H1 (cell line): ENCODE results near the gene GPD1. TPM values are rescaled to one million over a fixed set of nuclear protein-coding genes. Genes with fewer than 3 reads are reported as not detected.
A peak's percentile ranks its signal among the peaks of the same experiment; 100 is the strongest.

Source experiments
- CTCF ChIA-PET: fragments of 300-600 bp; sonication (Branson Sonifier 250); formaldehyde crosslinking; loops from one replicate; lab custom pipeline; 2021; ENCODE audit not compliant: partially characterized antibody; lab: Charles Lee
- POLR2A ChIA-PET: fragments of 300-600 bp; sonication (Branson Sonifier 250); formaldehyde crosslinking; loops from one replicate; lab custom pipeline; 2021; ENCODE audit warnings: inconsistent platforms; ENCODE audit not compliant: partially characterized antibody; lab: Charles Lee
- DNase-seq, 2 experiments: peaks; one replicate each; pipeline versions ENCODE4 v3.0.0 to v3.0.0-alpha.2; 2010 to 2022; ENCODE audit warnings: low spot score in 2 of 2, low read depth in 1 of 2, mixed read lengths in 1 of 2
- FAIRE-seq: peaks from 2 replicates; lab custom pipeline; 2011; peaks lifted over from hg19 to GRCh38; lab: Jason Lieb, UNC
- H2AFZ ChIP-seq: 2 replicates; pipeline ENCODE4 v1.8.1; 2012; ENCODE audit warnings: low read length, inconsistent platforms
- H2AK5ac ChIP-seq: 2 replicates; pipeline ENCODE4 v1.6.1; 2013; ENCODE audit warnings: low read depth, low read length
- H2BK120ac ChIP-seq: replicated peaks from 2 replicates; pipeline ENCODE3; 2013; ENCODE audit warnings: low read depth, low read length, inconsistent platforms
- H2BK12ac ChIP-seq: 2 replicates; pipeline ENCODE4 v1.6.1; 2013; ENCODE audit warnings: low read depth, low read length
- H2BK15ac ChIP-seq: 2 replicates; pipeline ENCODE4 v1.6.1; 2013; ENCODE audit warnings: low read length
- H2BK20ac ChIP-seq: 2 replicates; pipeline ENCODE4 v1.6.1; 2013; ENCODE audit warnings: low read length
- H2BK5ac ChIP-seq: 2 replicates; pipeline ENCODE4 v1.6.1; 2013; ENCODE audit warnings: low read depth, low read length
- H3K14ac ChIP-seq: 2 replicates; pipeline ENCODE4 v1.6.1; 2013; ENCODE audit warnings: inconsistent platforms; ENCODE audit not compliant: insufficient read length
- H3K18ac ChIP-seq: 2 replicates; pipeline ENCODE4 v1.6.1; 2013; ENCODE audit warnings: low read length; ENCODE audit errors: extremely low read depth
- H3K23ac ChIP-seq: 2 replicates; pipeline ENCODE4 v1.6.1; 2013; ENCODE audit warnings: inconsistent platforms; ENCODE audit not compliant: insufficient read length
- H3K23me2 ChIP-seq: 2 replicates; pipeline ENCODE4 v1.6.1; 2013; ENCODE audit warnings: low read depth, low read length
- H3K27ac ChIP-seq: 2 replicates; pipeline ENCODE4 v1.6.1; 2011; ENCODE audit warnings: low read depth, low read length, inconsistent platforms
- H3K27me3 ChIP-seq, 4 experiments: replicated peaks in 1 of 4; 1 replicate in 1 of 4; 2 replicates in 3 of 4; pipeline versions ENCODE4 v1.6.1 to v1.8.1; 2011 to 2013; ENCODE audit warnings: low read length in 3 of 4, mild to moderate bottlenecking in 3 of 4, inconsistent platforms in 2 of 4, mixed read lengths in 2 of 4, moderate library complexity in 1 of 4; ENCODE audit not compliant: control insufficient read depth in 3 of 4, insufficient read depth in 3 of 4; ENCODE audit errors: extremely low read depth in 1 of 4
- H3K36me3 ChIP-seq, 4 experiments: 2 replicates each; pipeline versions ENCODE4 v1.6.1 to v1.8.1; 2011 to 2013; ENCODE audit warnings: mild to moderate bottlenecking in 4 of 4, low read length in 3 of 4, moderate library complexity in 2 of 4, control low read depth in 1 of 4, inconsistent platforms in 1 of 4; ENCODE audit not compliant: insufficient read depth in 4 of 4, control insufficient read depth in 2 of 4
- H3K4ac ChIP-seq: replicated peaks from 2 replicates; pipeline ENCODE3; 2013; ENCODE audit warnings: low read length, low read depth, mixed read lengths, inconsistent platforms; ENCODE audit not compliant: insufficient read length
- H3K4me1 ChIP-seq, 4 experiments: replicated peaks in 1 of 4; 1 replicate in 1 of 4; 2 replicates in 3 of 4; pipeline versions ENCODE4 v1.6.1 to v1.8.1; 2011 to 2013; ENCODE audit warnings: low read length in 3 of 4, inconsistent platforms in 2 of 4, mixed read lengths in 1 of 4; ENCODE audit not compliant: insufficient read depth in 4 of 4, control insufficient read depth in 3 of 4
- H3K4me2 ChIP-seq, 2 experiments: 2 replicates each; pipeline versions ENCODE4 v1.6.1 to v1.8.1; 2011 to 2013; ENCODE audit warnings: low read depth in 2 of 2, low read length in 2 of 2, control low read depth in 1 of 2, inconsistent platforms in 1 of 2, mild to moderate bottlenecking in 1 of 2; ENCODE audit not compliant: insufficient read depth in 1 of 2
- H3K4me3 ChIP-seq, 4 experiments: fragments of 200-600, 300-600 bp in 1 of 4; sonication (generic), shearing (Covaris generic), sonication (Bioruptor Twin) in 1 of 4; 2 replicates each; pipeline versions ENCODE4 v1.5.1 to v1.8.1; 2011 to 2016; ENCODE audit warnings: low read length in 4 of 4, low read depth in 3 of 4, control low read depth in 2 of 4, inconsistent platforms in 2 of 4, mild to moderate bottlenecking in 2 of 4, mixed read lengths in 1 of 4, moderate library complexity in 1 of 4; ENCODE audit not compliant: insufficient read depth in 2 of 4; ENCODE audit errors: extremely low read depth in 1 of 4
- H3K56ac ChIP-seq: replicated peaks from 2 replicates; pipeline ENCODE3; 2013; ENCODE audit warnings: low read depth, mild to moderate bottlenecking, mixed read lengths, low read length, inconsistent platforms; ENCODE audit not compliant: insufficient read length
- H3K79me1 ChIP-seq: 2 replicates; pipeline ENCODE4 v1.6.1; 2013; ENCODE audit warnings: low read depth, low read length, control low read depth
- H3K79me2 ChIP-seq, 2 experiments: 2 replicates each; pipeline versions ENCODE4 v1.6.1 to v1.8.1; 2012 to 2013; ENCODE audit warnings: low read length in 2 of 2, mild to moderate bottlenecking in 2 of 2, inconsistent platforms in 1 of 2; ENCODE audit not compliant: insufficient read depth in 2 of 2, control insufficient read depth in 1 of 2
- H3K9ac ChIP-seq, 4 experiments: replicated peaks in 1 of 4; 1 replicate in 1 of 4; 2 replicates in 3 of 4; pipeline versions ENCODE4 v1.6.1 to v1.8.1; 2011 to 2013; ENCODE audit warnings: low read depth in 3 of 4, low read length in 3 of 4, control low read depth in 2 of 4, mild to moderate bottlenecking in 2 of 4, moderate library complexity in 2 of 4, inconsistent platforms in 1 of 4; ENCODE audit errors: extremely low read depth in 1 of 4
- H3K9me3 ChIP-seq, 2 experiments: 2 replicates each; pipeline versions ENCODE4 v1.6.1 to v1.8.1; 2012 to 2013; ENCODE audit warnings: mild to moderate bottlenecking in 2 of 2, moderate library complexity in 2 of 2, control low read depth in 1 of 2, inconsistent platforms in 1 of 2, low read depth in 1 of 2, low read length in 1 of 2, mixed read lengths in 1 of 2; ENCODE audit not compliant: insufficient read depth in 2 of 2
- H4K20me1 ChIP-seq, 2 experiments: replicated peaks in 1 of 2; 2 replicates each; pipeline versions ENCODE3 to v1.8.1; 2011 to 2013; ENCODE audit warnings: inconsistent platforms in 2 of 2, low read length in 2 of 2, mild to moderate bottlenecking in 1 of 2; ENCODE audit not compliant: insufficient read depth in 2 of 2, control insufficient read depth in 1 of 2
- H4K5ac ChIP-seq: 2 replicates; pipeline ENCODE4 v1.6.1; 2013; ENCODE audit warnings: low read length, low read depth, mixed read lengths, inconsistent platforms; ENCODE audit not compliant: insufficient read length
- H4K8ac ChIP-seq: 2 replicates; pipeline ENCODE4 v1.8.0; 2013; ENCODE audit warnings: mild to moderate bottlenecking, moderate library complexity, low read length, inconsistent platforms; ENCODE audit not compliant: insufficient read depth; ENCODE audit errors: extremely low read depth
- H4K91ac ChIP-seq: replicated peaks from 2 replicates; pipeline ENCODE3; 2013; ENCODE audit warnings: low read length, mixed read lengths, inconsistent platforms; ENCODE audit not compliant: insufficient read length
- ASH2L ChIP-seq: fragments of 200-600, 300-600 bp; sonication (generic); IDR thresholded peaks from one replicate; pipeline ENCODE4 v1.7.1; 2017; ENCODE audit warnings: low read length
- CBX5 ChIP-seq: fragments of 300-800, 300-1000 bp; sonication (generic); IDR thresholded peaks from 2 replicates; pipeline ENCODE4 v1.7.1; 2016; ENCODE audit warnings: antibody characterized with exemption, low read length, low read depth
- CREB1 ChIP-seq: IDR thresholded peaks from 2 replicates; pipeline ENCODE4 v1.6.1; 2012; ENCODE audit warnings: inconsistent platforms
- CTBP2 ChIP-seq: IDR thresholded peaks from 2 replicates; pipeline ENCODE4 v1.7.0; 2011; ENCODE audit warnings: borderline replicate concordance, mild to moderate bottlenecking, moderate library complexity, mixed read lengths, low read length; ENCODE audit not compliant: insufficient read depth, insufficient read length
- GABPA ChIP-seq: IDR thresholded peaks from 2 replicates; pipeline ENCODE4 v1.6.1; 2011; ENCODE audit warnings: mild to moderate bottlenecking, low read length, moderate library complexity, borderline replicate concordance; ENCODE audit not compliant: insufficient read depth
- HDAC2 ChIP-seq, 2 experiments: fragments of 300-600 bp in 1 of 2; sonication (generic) in 1 of 2; IDR thresholded peaks; 2 replicates each; pipeline ENCODE4 v1.6.1; 2011 to 2012; ENCODE audit warnings: low read depth in 2 of 2, low read length in 2 of 2, mild to moderate bottlenecking in 2 of 2, moderate library complexity in 2 of 2, borderline replicate concordance in 1 of 2, inconsistent platforms in 1 of 2
- KDM1A ChIP-seq: fragments of 200-600, 300-600 bp; sonication (generic); IDR thresholded peaks from 2 replicates; pipeline ENCODE4 v1.7.1; 2016; ENCODE audit warnings: mild to moderate bottlenecking, low read length, borderline replicate concordance
- NRF1 ChIP-seq: IDR thresholded peaks from 2 replicates; pipeline ENCODE4 v1.6.1; 2011; ENCODE audit warnings: mild to moderate bottlenecking, low read depth, low read length, improper control_type of control experiment
- POLR2A ChIP-seq, 2 experiments: IDR thresholded peaks; 1 replicate in 1 of 2; 2 replicates in 1 of 2; pipeline ENCODE4 v1.6.1; 2011; ENCODE audit warnings: low read depth in 2 of 2, low read length in 2 of 2, mild to moderate bottlenecking in 2 of 2; ENCODE audit errors: control extremely low read depth in 1 of 2
- SIRT6 ChIP-seq: IDR thresholded peaks from one replicate; pipeline ENCODE4 v1.7.1; 2012; ENCODE audit warnings: low read length, inconsistent platforms
- TEAD4 ChIP-seq: IDR thresholded peaks from 2 replicates; pipeline ENCODE4 v1.6.1; 2012; ENCODE audit warnings: low read depth, low read length, inconsistent platforms, mixed read lengths
- YY1 ChIP-seq: IDR thresholded peaks from 2 replicates; pipeline ENCODE4 v1.6.1; 2011; ENCODE audit warnings: low read depth, mild to moderate bottlenecking, low read length
- WGBS, 2 experiments: shearing (Covaris generic) in 1 of 2; methylation state at CpG; one replicate each; pipeline versions ENCODE4 v1.1.6 to v1.1.7; 2013 to 2015; ENCODE audit warnings: low lambda C conversion rate in 2 of 2, mixed read lengths in 2 of 2, inconsistent platforms in 1 of 2, low coverage in 1 of 2, missing lambda C conversion rate in 1 of 2; ENCODE audit not compliant: insufficient replicate concordance in 2 of 2, insufficient coverage in 1 of 2, insufficient read length in 1 of 2; ENCODE audit errors: extremely low coverage in 1 of 2, missing lambda C conversion rate in 1 of 2; 5-methylcytosine and 5-hydroxymethylcytosine counted together
- polyA plus RNA-seq, 7 experiments: library from polyadenylated mRNA; depleted of rRNA in 3 of 7; stranded (reverse) in 5 of 7; unstranded in 2 of 7; fragments of >200 nt in 5 of 7; fragments of 200-250 nt in 2 of 7; gene quantifications; 1 replicate in 5 of 7; 2 replicates in 1 of 7; 4 replicates in 1 of 7; pipeline versions ENCODE4 v1.2.1 to v1.2.3, GENCODE V29; 2011 to 2013; ENCODE audit warnings: missing spikeins in 2 of 7, mixed read lengths in 2 of 7
- total RNA-seq: library from RNA; stranded (reverse); fragmentation: NEBNext Ultra II Directional; extraction: Animal tissue kit (Norgen Biotek cat#: 25700); gene quantifications from 2 replicates; pipeline ENCODE4 v1.2.1, GENCODE V29; 2021

Gene GPD1
- total and polyA plus RNA-seq, 2 of the 8 experiments (the other 6 are each of a cell fraction or from before 2014, with no cell fraction given) = 0.45 to 0.74 TPM

GRCh38 chr12:50072198-50072907, 31.5 kb upstream of the GPD1 start:
- Histone ChIP-seq H4K8ac (no peak overlapping the region), H3K9ac (no peak overlapping the region), H2BK120ac (no peak overlapping the region), H2AK5ac (no peak overlapping the region; the same call in 1 of the 2 replicates), H4K20me1 (no peaks in the 10 kb centered on the region), H3K4me2 (peak overlapping the region in 1 of 2 experiments; percentile 8; a peak in 1 of 4 replicates), H3K14ac (no peak overlapping the region), H2BK15ac (peak overlapping the region; percentile 88; the same call in 1 of the 2 replicates), H3K56ac (no peak overlapping the region), H3K4me1 (peaks cover 0 to 6% (median 3%) of the 10 kb centered on the region in 4 experiments; a peak in 5 of 7 replicates), H2BK20ac (no peak overlapping the region), H3K4me3 (no peak overlapping the region), H3K23me2 (no peaks in the 10 kb centered on the region; the same call in 1 of the 2 replicates), H3K79me2 (no peaks in the 10 kb centered on the region), H3K27ac (no peak overlapping the region), H3K36me3 (no peaks in the 10 kb centered on the region), H3K9me3 (no peaks in the 10 kb centered on the region), H3K4ac (no peak overlapping the region), H2AFZ (peak overlapping the region; percentile 65; the same call in 1 of the 2 replicates), H2BK5ac (peak overlapping the region; percentile 66; the same call in 1 of the 2 replicates), H4K91ac (peak overlapping the region; percentile 19), H2BK12ac (peak overlapping the region; percentile 92), H3K79me1 (no peaks in the 10 kb centered on the region), H4K5ac (no peak overlapping the region), H3K18ac (no peak overlapping the region; the same call in 1 of the 2 replicates), H3K27me3 (no peaks in the 10 kb centered on the region; a peak in 1 of 7 replicates), H3K23ac (no peak overlapping the region)
- DNase-seq (peak in 1 of 2 experiments; percentile 60), FAIRE-seq (no peak)
- ChIA-PET POLR2A (interaction anchor here (1.4 kb wide), 1 partner anchor 12 kb away, joined by 7 read pairs; the partner anchor contains the start of gene SMARCD1), CTCF (interaction anchor here (1.2 to 27.3 kb wide), 9 partner anchors 11 to 124 kb away, joined by 3 to 625 read pairs (median 44); partner anchors contain the start of genes AQP6, ASIC1, COX14 and GPD1)
- WGBS, 2 experiments = 82% methylated on average over 6 of the region's 10 CpGs; no CpG with 5 or more reads in 1 of the 2 experiments
- TF ChIP-seq YY1 = no peak
- no peak for TF ChIP-seq NRF1
- no peak for TF ChIP-seq TEAD4
- TF ChIP-seq CTBP2 = no peak
- TF ChIP-seq GABPA = no peak
- TF ChIP-seq SIRT6 = no peak
- no peak for TF ChIP-seq CBX5
- no peak for TF ChIP-seq CREB1
- TF ChIP-seq POLR2A (IDR thresholded peaks at IDR 0.05; ENCODE audit: control extremely low read depth in 1 of 2, low read depth in 2 of 2, low read length in 2 of 2) = no peak
- TF ChIP-seq HDAC2 (IDR thresholded peaks at IDR 0.05; ENCODE audit: borderline replicate concordance in 1 of 2, low read depth in 2 of 2, low read length in 2 of 2) = no peak
- no peak for TF ChIP-seq ASH2L
- TF ChIP-seq KDM1A = no peak
